Kidney (tissue), 14 donors: ENCODE data around the gene LAIR2. TPM values are rescaled to one million over a fixed set of nuclear protein-coding genes. Genes with fewer than 3 reads are reported as not detected.
"Not testable (repeated sequence)": the region's sequence is repeated elsewhere in the genome, so short reads cannot be mapped to it uniquely, and the experiment has no call there.

Experiments used
- DNase-seq, 5 donors: peaks; one replicate each; pipeline ENCODE4 v3.0.0-alpha.2; 2013 to 2020
- FAIRE-seq: peaks from 2 replicates; lab custom pipeline; 2012; peaks lifted over from hg19 to GRCh38; lab: Jason Lieb, UNC
- H3K27ac ChIP-seq, 2 donors: one replicate each; pipeline ENCODE4 v1.7.0; 2013; ENCODE audit warnings: low read depth in 2 of 2, low read length in 2 of 2, inconsistent platforms in 1 of 2
- H3K27me3 ChIP-seq: one replicate; pipeline ENCODE4 v1.7.1; 2013; ENCODE audit warnings: low read length, inconsistent platforms; ENCODE audit not compliant: control insufficient read depth, insufficient read depth
- H3K36me3 ChIP-seq, 3 donors: one replicate each; pipeline versions ENCODE4 v1.7.0 to v1.7.1; 2013; ENCODE audit warnings: low read length in 3 of 3, control low read depth in 1 of 3, inconsistent platforms in 1 of 3; ENCODE audit not compliant: insufficient read depth in 3 of 3, control insufficient read depth in 2 of 3
- H3K4me1 ChIP-seq, 3 donors: one replicate each; pipeline versions ENCODE4 v1.7.0 to v1.7.1; 2013; ENCODE audit warnings: low read length in 3 of 3, inconsistent platforms in 1 of 3, low read depth in 1 of 3; ENCODE audit not compliant: control insufficient read depth in 2 of 3, insufficient read depth in 2 of 3
- H3K4me3 ChIP-seq, 3 donors: one replicate each; pipeline versions ENCODE4 v1.7.0 to v1.8.1; 2013; ENCODE audit warnings: low read length in 3 of 3, control low read depth in 1 of 3, inconsistent platforms in 1 of 3
- H3K9ac ChIP-seq, 3 donors: one replicate each; pipeline versions ENCODE4 v1.7.0 to v1.7.1; 2013; ENCODE audit warnings: low read length in 3 of 3, control low read depth in 1 of 3, inconsistent platforms in 1 of 3
- H3K9me3 ChIP-seq, 3 donors: one replicate each; pipeline versions ENCODE4 v1.7.0 to v1.7.1; 2013; ENCODE audit warnings: low read length in 3 of 3, control low read depth in 1 of 3, inconsistent platforms in 1 of 3; ENCODE audit not compliant: control insufficient read depth in 2 of 3, insufficient read depth in 1 of 3
- intact Hi-C: fragments of 100-400 bp; cut with DNase I; formaldehyde crosslinking; loops from one replicate; pipeline ENCODE4 v1.11.1; 2022
- polyA plus RNA-seq: library from polyadenylated mRNA; stranded (reverse); fragments of 350-450 nt; fragmentation: Illumina TruSeq; extraction: RNeasy Lipid Tissue Mini Kit (QIAGEN cat#74804); gene quantifications from one replicate; pipeline ENCODE4 v1.2.3, GENCODE V29; 2014; ENCODE audit warnings: low read depth, low replicate concordance; ENCODE audit not compliant: insufficient read depth
- total RNA-seq: library from RNA; stranded (reverse); fragmentation: NEBNext Ultra II Directional; extraction: Animal tissue kit (Norgen Biotek cat#: 25700); gene quantifications from one replicate; pipeline ENCODE4 v1.2.1, GENCODE V29; 2021
- TF ChIP-seq, protein P1 (sequence below): IDR thresholded peaks from 3 replicates; pipeline ENCODE4 v1.5.1; 2012; ENCODE audit warnings: mild to moderate bottlenecking, moderate library complexity, borderline replicate concordance; ENCODE audit not compliant: insufficient read depth; ENCODE audit errors: extremely low read depth
- donor health status: control.
- donor health status: control.
- donor health status: control.
- donor health status: control.
- donor health status: control.
- donor health status: DM: yes; HTN: yes; CAD: no.
- donor health status: Normal renal cell carcinoma (clear cell type).

Gene LAIR2
- total and polyA plus RNA-seq, 2 donors from 2014 or later = not detected

DNA sequence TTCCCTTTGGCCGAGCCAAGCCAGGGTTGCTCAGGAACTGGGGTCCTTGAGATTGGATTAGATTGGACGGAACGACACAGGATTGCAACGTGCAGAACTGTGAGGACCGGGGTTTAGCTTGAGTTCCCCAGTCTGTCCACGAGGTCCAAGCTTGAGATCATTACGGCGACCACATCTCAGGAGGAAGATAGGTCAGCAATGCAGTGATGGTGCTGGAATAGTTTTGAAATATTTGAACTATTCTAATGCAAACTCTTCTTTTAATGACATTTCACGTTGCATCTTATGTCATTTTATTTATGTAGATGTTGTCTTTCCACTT, 4.2 kb upstream of the LAIR2 start:
- H3K4me1 ChIP-seq, intact Hi-C loops, H3K27me3 ChIP-seq, H3K27ac ChIP-seq, H3K9me3 ChIP-seq, DNase-seq, H3K9ac ChIP-seq, FAIRE-seq, H3K4me3 ChIP-seq, H3K36me3 ChIP-seq: not testable (repeated sequence)

DNA sequence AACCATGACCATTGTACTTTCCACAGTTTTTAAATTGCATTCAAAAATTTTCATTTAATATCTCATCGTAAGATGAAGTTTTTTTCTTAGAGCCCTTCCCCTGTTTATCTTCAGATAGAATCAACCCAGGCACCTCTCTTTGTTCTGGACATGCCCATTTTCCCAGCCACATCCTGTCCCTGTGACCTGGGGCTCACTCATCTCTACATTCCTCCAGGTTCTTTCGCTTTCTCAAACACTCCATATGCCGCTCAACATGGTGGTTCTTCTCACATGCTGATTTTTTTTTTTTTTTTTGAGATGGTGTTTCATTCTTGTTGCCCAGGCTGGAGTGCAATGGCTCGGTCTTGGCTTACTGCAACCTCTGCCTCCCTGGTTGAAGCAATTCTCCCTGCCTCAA, 2.9 kb downstream of the LAIR2 start:
- H3K4me3 ChIP-seq, FAIRE-seq, H3K27ac ChIP-seq, DNase-seq, intact Hi-C loops, H3K27me3 ChIP-seq, H3K36me3 ChIP-seq, H3K4me1 ChIP-seq, H3K9me3 ChIP-seq, H3K9ac ChIP-seq: not testable (repeated sequence)

DNA sequence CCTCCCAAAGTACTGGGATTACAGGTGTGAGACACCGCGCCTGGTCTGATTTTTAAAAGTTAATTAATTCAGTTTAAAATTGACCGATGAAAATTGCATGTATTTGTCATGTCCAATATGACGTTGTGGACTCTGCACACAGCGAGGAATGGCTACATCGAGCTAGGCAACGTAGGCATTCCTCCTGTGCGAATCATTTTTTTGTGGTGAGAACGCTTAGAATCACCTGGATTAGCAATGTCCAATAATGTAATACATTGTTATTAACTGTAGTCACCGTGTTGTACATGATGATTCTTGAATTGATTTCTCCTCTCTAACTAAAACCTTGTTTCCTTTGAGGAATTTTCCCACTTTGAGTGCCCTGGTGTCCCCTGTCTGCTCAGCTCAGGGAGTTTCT, 3.4 kb downstream of the LAIR2 start:
- no peak for FAIRE-seq
- intact Hi-C loops = no loop called here
- DNase-seq = no peak
- Histone ChIP-seq H3K27me3 (no peaks in the 10 kb centered on the region), H3K36me3 (no peaks in the 10 kb centered on the region), H3K4me3 (no peak overlapping the region), H3K9ac (no peak overlapping the region), H3K27ac (no peak overlapping the region), H3K4me1 (no peaks in the 10 kb centered on the region), H3K9me3 (no peaks in the 10 kb centered on the region)
- TF ChIP-seq, protein P1, sequence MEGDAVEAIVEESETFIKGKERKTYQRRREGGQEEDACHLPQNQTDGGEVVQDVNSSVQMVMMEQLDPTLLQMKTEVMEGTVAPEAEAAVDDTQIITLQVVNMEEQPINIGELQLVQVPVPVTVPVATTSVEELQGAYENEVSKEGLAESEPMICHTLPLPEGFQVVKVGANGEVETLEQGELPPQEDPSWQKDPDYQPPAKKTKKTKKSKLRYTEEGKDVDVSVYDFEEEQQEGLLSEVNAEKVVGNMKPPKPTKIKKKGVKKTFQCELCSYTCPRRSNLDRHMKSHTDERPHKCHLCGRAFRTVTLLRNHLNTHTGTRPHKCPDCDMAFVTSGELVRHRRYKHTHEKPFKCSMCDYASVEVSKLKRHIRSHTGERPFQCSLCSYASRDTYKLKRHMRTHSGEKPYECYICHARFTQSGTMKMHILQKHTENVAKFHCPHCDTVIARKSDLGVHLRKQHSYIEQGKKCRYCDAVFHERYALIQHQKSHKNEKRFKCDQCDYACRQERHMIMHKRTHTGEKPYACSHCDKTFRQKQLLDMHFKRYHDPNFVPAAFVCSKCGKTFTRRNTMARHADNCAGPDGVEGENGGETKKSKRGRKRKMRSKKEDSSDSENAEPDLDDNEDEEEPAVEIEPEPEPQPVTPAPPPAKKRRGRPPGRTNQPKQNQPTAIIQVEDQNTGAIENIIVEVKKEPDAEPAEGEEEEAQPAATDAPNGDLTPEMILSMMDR = no peak

DNA sequence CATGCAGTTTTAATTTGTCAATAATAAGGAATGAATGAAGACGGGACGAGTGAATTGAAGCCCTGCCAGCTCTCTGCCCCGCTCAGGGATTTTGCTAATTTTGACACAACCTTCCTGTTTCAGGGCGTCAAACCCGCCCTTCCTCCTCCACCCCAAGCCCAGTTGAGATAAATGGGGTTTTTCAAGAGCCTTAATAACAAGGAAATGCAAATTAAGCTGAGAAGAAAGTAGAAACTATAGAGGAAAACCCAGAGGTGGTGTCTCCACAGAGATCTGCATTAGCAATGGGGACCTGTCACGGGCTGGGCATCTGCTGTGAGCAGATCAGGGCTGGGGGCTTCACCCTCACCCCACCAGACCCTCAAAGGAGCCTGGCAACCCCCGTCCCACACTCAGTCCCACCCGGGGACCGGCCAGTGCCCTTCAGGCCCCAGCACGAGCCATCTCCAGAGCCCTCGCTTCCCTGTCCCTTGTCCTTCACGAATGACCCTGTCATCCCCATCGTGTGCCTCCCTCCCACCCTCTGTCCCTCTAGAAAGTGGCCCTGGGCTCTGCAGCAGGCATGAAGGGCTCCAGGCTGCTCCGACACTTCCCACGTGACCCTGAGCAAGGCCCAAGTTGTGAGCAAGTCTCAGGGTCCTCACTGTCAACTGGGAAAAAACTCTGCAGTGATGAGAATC, 4.5 kb downstream of the LAIR2 start:
- H3K36me3 ChIP-seq, FAIRE-seq, DNase-seq, intact Hi-C loops, H3K9ac ChIP-seq, H3K27me3 ChIP-seq, H3K9me3 ChIP-seq, H3K4me1 ChIP-seq, H3K4me3 ChIP-seq, H3K27ac ChIP-seq: not testable (repeated sequence)

DNA sequence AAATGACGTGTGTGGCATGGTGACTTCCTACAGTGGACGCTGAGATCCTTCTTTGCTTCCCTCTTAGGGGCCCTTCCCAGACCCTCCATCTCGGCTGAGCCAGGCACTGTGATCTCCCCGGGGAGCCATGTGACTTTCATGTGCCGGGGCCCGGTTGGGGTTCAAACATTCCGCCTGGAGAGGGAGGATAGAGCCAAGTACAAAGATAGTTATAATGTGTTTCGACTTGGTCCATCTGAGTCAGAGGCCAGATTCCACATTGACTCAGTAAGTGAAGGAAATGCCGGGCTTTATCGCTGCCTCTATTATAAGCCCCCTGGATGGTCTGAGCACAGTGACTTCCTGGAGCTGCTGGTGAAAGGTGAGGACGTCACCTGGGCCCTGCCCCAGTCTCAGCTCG, 5.2 kb downstream of the LAIR2 start:
- DNase-seq (no peak), FAIRE-seq (no peak)
- TF ChIP-seq, protein P1 = no peak
- Histone ChIP-seq H3K9ac (no peak overlapping the region), H3K27ac (no peak overlapping the region), H3K36me3 (no peaks in the 10 kb centered on the region), H3K9me3 (no peaks in the 10 kb centered on the region), H3K4me3 (no peak overlapping the region), H3K4me1 (no peaks in the 10 kb centered on the region), H3K27me3 (no peaks in the 10 kb centered on the region)
- intact Hi-C loops = no loop called here

DNA sequence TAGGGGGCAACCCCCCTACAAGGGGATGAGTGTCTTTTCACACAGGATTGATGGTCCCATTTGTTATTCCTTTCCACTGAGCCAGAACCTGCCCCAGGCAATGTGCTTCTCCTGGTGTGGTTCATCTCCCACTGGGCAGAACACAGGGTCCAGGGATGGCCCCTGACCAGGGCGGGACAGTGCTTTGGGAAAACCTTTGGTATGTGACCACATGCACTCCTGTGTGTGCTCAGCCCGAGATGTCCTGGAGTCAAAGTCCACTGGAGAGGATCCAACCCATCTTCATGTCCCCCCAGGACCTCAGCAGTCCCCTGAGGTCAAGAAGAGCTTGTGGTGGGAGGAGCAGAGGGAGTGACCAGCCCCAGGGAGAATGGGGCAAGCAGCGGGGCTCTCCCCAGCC, 5.9 kb downstream of the LAIR2 start:
- H3K36me3 ChIP-seq, H3K27ac ChIP-seq, H3K9me3 ChIP-seq, DNase-seq, H3K4me1 ChIP-seq, FAIRE-seq, H3K4me3 ChIP-seq, H3K9ac ChIP-seq, intact Hi-C loops, H3K27me3 ChIP-seq: not testable (repeated sequence)

DNA sequence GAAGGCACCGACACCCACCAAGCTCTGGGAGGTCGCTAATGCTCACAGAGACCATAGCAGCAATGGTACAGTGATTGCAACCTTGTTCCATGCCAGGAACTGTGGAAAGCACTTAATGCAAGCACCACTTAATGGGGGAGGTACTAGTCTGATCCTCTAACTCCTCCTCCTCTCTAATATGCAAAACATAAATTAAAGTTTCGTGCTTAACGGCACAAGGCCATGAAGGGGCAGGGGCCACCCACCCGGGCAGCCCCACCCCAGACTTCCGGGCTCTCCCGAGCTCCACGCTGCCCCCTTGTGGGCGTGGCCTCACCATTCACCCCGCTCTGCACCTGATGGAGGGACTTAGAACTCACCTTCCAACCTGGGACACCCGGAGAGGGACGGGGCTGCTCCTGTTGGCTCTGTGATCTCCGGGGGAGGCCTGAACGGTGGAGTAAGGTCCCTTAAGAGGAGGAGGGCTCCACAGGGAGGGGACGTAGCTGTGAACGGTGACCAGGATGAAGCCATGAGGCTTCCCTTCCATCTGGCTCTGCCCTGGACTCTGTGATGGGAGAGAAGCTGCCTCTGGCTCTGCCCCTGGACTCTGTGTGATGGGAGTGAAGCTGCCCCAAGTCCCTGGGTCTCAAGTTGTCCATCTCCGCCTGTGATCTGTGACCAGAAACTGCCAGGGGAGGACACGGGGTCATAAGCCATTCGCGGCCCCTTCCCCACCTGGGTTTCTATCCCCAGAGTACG, 6.7 kb downstream of the LAIR2 start:
- FAIRE-seq, H3K4me3 ChIP-seq, intact Hi-C loops, H3K36me3 ChIP-seq, H3K4me1 ChIP-seq, DNase-seq, H3K27ac ChIP-seq, H3K27me3 ChIP-seq, H3K9me3 ChIP-seq, H3K9ac ChIP-seq: not testable (repeated sequence)
